ENCODE data around the gene SLC9A2. TPM values are rescaled to one million over a fixed set of nuclear protein-coding genes. Genes with fewer than 3 reads are reported as not detected.
A peak's percentile ranks its signal among the peaks of the same experiment; 100 is the strongest.

The SLC9A2 gene
- total and polyA plus RNA-seq, 7 experiments from 2014 or later = 0.07 TPM; not detected in 6

DNA sequence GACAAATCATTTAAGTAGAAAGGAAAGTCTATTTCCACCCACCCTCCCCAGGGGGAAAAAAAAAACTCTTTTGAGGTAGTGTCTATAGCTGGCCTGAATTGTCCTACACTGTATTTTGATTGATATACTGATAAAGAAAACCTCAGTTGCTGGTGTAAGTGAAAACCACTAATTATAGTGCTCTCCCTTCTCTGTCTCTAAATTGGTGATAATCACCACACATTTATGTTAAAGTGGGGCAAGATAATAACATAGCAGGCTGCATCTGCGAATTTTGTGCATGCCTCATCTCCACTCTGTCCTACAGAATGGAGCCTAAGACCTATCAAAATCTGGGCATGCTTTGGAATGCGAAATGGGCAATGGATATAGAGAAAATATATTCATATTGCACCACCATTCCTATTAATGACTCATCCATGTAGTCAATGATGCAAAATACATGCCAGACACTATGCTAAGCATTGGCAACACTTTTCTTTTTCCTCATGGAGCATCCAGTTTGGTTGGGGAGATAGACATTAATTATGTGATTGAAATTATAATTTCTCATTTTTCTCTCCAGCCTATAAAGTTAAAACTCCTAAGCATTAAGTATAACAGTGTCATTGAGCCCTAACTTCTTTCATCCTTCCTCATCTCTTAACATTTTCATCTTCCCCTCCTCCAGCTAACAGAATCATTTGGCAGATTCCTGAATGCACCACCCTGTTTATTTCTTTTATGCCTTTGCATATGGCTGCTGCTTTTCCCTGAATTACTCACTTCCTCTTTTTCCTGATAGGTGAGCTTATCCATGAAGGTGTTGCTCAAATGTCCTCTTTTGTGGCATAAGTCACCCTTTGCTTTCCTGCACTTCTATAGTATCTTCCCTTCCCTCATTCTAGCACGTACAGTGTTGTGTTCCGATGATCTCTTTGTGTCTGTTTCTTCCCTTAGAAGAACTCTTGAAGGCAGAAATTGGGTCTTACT is 58.2 kb downstream of the SLC9A2 start:
- CTCF ChIA-PET = no interaction called here

DNA sequence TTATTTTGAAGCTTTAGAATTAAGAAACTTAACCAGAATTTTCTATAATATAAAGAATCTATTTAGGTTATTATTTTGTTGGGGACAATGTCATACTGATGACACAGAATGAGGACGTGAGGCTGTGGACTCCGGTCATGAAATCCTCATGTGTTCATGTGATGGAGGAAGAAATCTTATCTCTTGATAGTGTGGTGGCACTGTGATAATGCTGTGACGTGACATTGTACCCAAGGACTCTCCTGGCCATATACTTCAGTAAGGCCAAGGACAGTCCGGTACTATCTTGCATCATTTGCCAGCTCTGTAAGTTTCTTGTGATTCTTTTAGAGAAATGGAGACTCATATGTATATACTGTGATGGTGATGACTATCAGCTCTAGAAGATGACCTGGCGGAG is 59.1 kb downstream of the SLC9A2 start:
- Histone ChIP-seq H3K4me1 (ENCODE audit: control insufficient read depth in 2 of 2, insufficient read depth in 2 of 2, low read length in 2 of 2) (no peaks in the 10 kb centered on the region), H3K36me3 (ENCODE audit: control insufficient read depth in 2 of 3, insufficient read depth in 3 of 3, low read length in 3 of 3) (no peaks in the 10 kb centered on the region), H3K9me3 (ENCODE audit: control insufficient read depth in 2 of 3, low read length in 3 of 3) (no peaks in the 10 kb centered on the region), H3K27me3 (ENCODE audit: control insufficient read depth in 2 of 2, insufficient read depth in 2 of 2, low read length in 2 of 2) (no peaks in the 10 kb centered on the region), H3K4me3 (ENCODE audit: low read length) (no peak overlapping the region), H3K27ac (ENCODE audit: low read depth, low read length) (no peak overlapping the region)
- Mint-ChIP-seq H3K9me3 (peaks cover 0 to 1% (median 0%) of the 10 kb centered on the region in 11 donors), H3K4me3 (no peak overlapping the region), H3K36me3 (no peaks in the 10 kb centered on the region), H3K27ac (no peak overlapping the region), H3K4me1 (no peaks in the 10 kb centered on the region), H3K27me3 (peaks cover 6 to 19% (median 12%) of the 10 kb centered on the region in 5 donors)
- intact Hi-C loops (cut with micrococcal nuclease) = no loop called here
- DNase-seq = no peak
- no peak for ATAC-seq
- POLR2A ChIA-PET = no interaction called here
- CTCF ChIA-PET = no interaction called here

More for the DNA sequence above, 58.2 kb downstream of the SLC9A2 start:
- POLR2A ChIA-PET = no interaction called here
- no peak overlapping the region for H3K4me3 Mint-ChIP-seq
- H3K36me3 Mint-ChIP-seq = no peaks in the 10 kb centered on the region
- Histone ChIP-seq H3K9me3 (ENCODE audit: control insufficient read depth in 2 of 3, low read length in 3 of 3) (no peaks in the 10 kb centered on the region), H3K27me3 (ENCODE audit: control insufficient read depth in 2 of 2, insufficient read depth in 2 of 2, low read length in 2 of 2) (no peaks in the 10 kb centered on the region), H3K4me1 (ENCODE audit: control insufficient read depth in 2 of 2, insufficient read depth in 2 of 2, low read length in 2 of 2) (no peaks in the 10 kb centered on the region), H3K36me3 (ENCODE audit: control insufficient read depth in 2 of 3, insufficient read depth in 3 of 3, low read length in 3 of 3) (no peaks in the 10 kb centered on the region), H3K27ac (ENCODE audit: low read depth, low read length) (no peak overlapping the region), H3K4me3 (ENCODE audit: low read length) (no peak overlapping the region)
- ATAC-seq (no peak), DNase-seq (no peak)
- peaks cover 0 to 1% (median 0%) of the 10 kb centered on the region in 11 donors for H3K9me3 Mint-ChIP-seq
- no peaks in the 10 kb centered on the region for H3K4me1 Mint-ChIP-seq
- H3K27me3 Mint-ChIP-seq = peaks cover 6 to 17% (median 12%) of the 10 kb centered on the region in 5 donors
- intact Hi-C loops (cut with micrococcal nuclease) = no loop called here
- no peak overlapping the region for H3K27ac Mint-ChIP-seq

DNA sequence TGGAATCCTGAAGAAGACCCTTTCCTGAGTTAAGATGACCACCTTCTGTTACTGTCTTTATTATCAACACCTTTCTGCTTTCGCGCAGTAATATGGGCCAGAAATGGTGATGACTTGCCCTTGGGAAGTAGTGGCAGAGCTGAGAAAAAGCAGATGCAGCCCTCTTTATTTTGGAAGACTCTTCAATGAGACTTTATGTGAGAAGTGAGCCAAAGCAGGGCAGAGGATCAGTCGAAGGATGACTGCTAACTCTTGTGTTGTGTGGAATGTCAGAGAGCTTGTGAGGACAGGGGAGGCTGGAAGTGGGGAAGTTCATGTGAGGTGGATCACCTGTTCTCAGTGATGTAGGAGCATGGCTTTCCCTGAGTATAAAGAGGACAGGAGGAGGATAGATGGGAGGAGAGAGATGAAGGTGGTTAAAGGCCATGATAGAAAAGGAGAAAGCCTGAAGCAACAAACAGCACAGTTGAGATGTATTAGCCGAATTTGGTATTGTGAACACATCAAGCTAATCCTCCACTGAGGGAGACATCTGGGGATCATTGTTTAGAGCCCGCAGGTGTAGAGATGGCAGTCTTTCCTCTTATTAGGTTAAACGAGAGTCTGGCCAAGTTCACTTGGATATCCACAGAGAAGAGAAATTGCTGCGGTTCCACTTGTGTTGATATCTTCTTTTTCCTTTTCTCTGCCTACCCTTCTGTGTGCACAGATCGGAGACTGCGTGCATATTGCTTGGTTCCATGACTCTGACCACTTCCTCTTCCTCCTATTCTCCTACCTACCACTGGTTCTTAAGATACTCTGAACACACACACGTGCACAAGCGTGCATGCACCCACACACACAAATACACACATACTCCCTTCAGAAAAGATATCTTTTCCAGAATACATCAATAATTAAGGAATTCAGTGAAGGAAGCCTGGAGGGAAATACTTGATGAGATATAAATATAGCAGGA is 67.4 kb downstream of the SLC9A2 start:
- ATAC-seq (peak; percentile 56), DNase-seq (peak in 5 of 9 donors; percentile 13 to 36 (median 28))
- Mint-ChIP-seq H3K4me1 (peaks cover 0 to 8% (median 0%) of the 10 kb centered on the region in 7 donors), H3K4me3 (no peak overlapping the region), H3K27ac (no peak overlapping the region), H3K27me3 (peaks cover 0 to 8% (median 4%) of the 10 kb centered on the region in 5 donors), H3K36me3 (no peaks in the 10 kb centered on the region), H3K9me3 (no peaks in the 10 kb centered on the region)
- ChIA-PET CTCF (no interaction called here), POLR2A (no interaction called here)
- Histone ChIP-seq H3K27me3 (ENCODE audit: control insufficient read depth in 2 of 2, insufficient read depth in 2 of 2, low read length in 2 of 2) (no peaks in the 10 kb centered on the region), H3K36me3 (ENCODE audit: control insufficient read depth in 2 of 3, insufficient read depth in 3 of 3, low read length in 3 of 3) (no peaks in the 10 kb centered on the region), H3K4me3 (ENCODE audit: low read length) (no peak overlapping the region), H3K9me3 (ENCODE audit: control insufficient read depth in 2 of 3, low read length in 3 of 3) (no peaks in the 10 kb centered on the region), H3K4me1 (ENCODE audit: control insufficient read depth in 2 of 2, insufficient read depth in 2 of 2, low read length in 2 of 2) (peaks cover 0 to 4% of the 10 kb centered on the region in 2 donors), H3K27ac (ENCODE audit: low read depth, low read length) (no peak overlapping the region)
- intact Hi-C loops (cut with micrococcal nuclease) = no loop called here

DNA sequence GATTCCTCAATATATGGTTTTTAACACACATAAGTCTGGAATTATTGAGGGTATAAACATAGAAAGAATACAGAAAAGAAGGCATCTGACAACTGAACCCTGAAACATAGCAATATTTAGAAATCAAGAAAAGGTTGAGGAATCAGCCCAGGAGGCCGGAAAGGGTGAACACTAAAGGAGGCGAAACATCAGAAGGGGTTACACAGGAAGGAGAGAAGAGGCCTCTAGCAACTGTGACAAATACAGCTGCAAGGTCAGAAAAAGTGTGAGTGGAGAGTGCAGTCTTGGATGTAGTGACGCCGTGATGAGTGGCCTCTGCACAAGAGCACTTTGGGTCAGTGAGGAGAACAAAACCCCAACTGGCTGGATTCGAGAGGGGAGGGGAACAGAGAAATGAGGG is 70.7 kb downstream of the SLC9A2 start:
- Histone ChIP-seq H3K36me3 (ENCODE audit: control insufficient read depth in 2 of 3, insufficient read depth in 3 of 3, low read length in 3 of 3) (no peaks in the 10 kb centered on the region), H3K27ac (ENCODE audit: low read depth, low read length) (no peak overlapping the region), H3K4me3 (ENCODE audit: low read length) (no peak overlapping the region), H3K27me3 (ENCODE audit: control insufficient read depth in 2 of 2, insufficient read depth in 2 of 2, low read length in 2 of 2) (no peaks in the 10 kb centered on the region), H3K9me3 (ENCODE audit: control insufficient read depth in 2 of 3, low read length in 3 of 3) (no peaks in the 10 kb centered on the region), H3K4me1 (ENCODE audit: control insufficient read depth in 2 of 2, insufficient read depth in 2 of 2, low read length in 2 of 2) (peaks cover 0 to 4% of the 10 kb centered on the region in 2 donors)
- ChIA-PET POLR2A (no interaction called here), CTCF (no interaction called here)
- Mint-ChIP-seq H3K4me3 (peak overlapping the region in 2 of 10 donors; percentile 3 to 15), H3K27ac (peak overlapping the region in 1 of 9 donors; percentile 69), H3K9me3 (no peaks in the 10 kb centered on the region), H3K36me3 (no peaks in the 10 kb centered on the region), H3K4me1 (peaks cover 0 to 8% (median 0%) of the 10 kb centered on the region in 7 donors), H3K27me3 (peaks cover 0 to 5% (median 0%) of the 10 kb centered on the region in 5 donors)
- DNase-seq = no peak
- intact Hi-C loops (cut with micrococcal nuclease) = no loop called here
- no peak for ATAC-seq

DNA sequence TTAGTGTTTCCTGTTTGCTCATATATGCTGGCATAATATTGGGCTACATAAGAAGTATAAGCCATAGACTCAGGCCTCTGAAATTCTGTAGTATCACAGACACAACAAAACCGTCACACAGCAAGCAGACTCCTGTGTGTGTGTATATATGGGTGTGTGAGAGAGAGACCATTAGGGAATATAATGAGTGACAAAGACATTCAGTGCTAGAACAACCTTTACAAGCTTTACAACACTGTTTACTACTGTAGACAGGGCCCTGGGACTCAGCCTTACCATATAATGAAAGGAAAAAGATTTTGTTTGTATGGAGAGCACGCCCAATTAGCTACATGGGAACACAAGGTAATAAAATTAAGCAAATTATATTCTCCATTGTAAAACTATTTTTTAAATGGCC is 77.1 kb downstream of the SLC9A2 start:
- no peaks in the 10 kb centered on the region for H3K36me3 ChIP-seq (ENCODE audit: control insufficient read depth in 2 of 3, insufficient read depth in 3 of 3, low read length in 3 of 3)
- Mint-ChIP-seq H3K4me3 (no peak overlapping the region), H3K9me3 (no peaks in the 10 kb centered on the region), H3K4me1 (no peaks in the 10 kb centered on the region), H3K36me3 (no peaks in the 10 kb centered on the region), H3K27ac (no peak overlapping the region), H3K27me3 (peaks cover 0 to 6% (median under 1%) of the 10 kb centered on the region in 5 donors)
- no peak overlapping the region for H3K4me3 ChIP-seq (ENCODE audit: low read length)
- H3K9me3 ChIP-seq (ENCODE audit: control insufficient read depth in 2 of 3, low read length in 3 of 3) = no peaks in the 10 kb centered on the region
- ChIA-PET POLR2A (no interaction called here), CTCF (no interaction called here)
- no peak overlapping the region for H3K27ac ChIP-seq (ENCODE audit: low read depth, low read length)
- H3K27me3 ChIP-seq (ENCODE audit: control insufficient read depth in 2 of 2, insufficient read depth in 2 of 2, low read length in 2 of 2) = peaks cover 0 to 3% of the 10 kb centered on the region in 2 donors
- ATAC-seq (no peak), DNase-seq (no peak)
- intact Hi-C loops (cut with micrococcal nuclease) = no loop called here
- no peaks in the 10 kb centered on the region for H3K4me1 ChIP-seq (ENCODE audit: control insufficient read depth in 2 of 2, insufficient read depth in 2 of 2, low read length in 2 of 2)

DNA sequence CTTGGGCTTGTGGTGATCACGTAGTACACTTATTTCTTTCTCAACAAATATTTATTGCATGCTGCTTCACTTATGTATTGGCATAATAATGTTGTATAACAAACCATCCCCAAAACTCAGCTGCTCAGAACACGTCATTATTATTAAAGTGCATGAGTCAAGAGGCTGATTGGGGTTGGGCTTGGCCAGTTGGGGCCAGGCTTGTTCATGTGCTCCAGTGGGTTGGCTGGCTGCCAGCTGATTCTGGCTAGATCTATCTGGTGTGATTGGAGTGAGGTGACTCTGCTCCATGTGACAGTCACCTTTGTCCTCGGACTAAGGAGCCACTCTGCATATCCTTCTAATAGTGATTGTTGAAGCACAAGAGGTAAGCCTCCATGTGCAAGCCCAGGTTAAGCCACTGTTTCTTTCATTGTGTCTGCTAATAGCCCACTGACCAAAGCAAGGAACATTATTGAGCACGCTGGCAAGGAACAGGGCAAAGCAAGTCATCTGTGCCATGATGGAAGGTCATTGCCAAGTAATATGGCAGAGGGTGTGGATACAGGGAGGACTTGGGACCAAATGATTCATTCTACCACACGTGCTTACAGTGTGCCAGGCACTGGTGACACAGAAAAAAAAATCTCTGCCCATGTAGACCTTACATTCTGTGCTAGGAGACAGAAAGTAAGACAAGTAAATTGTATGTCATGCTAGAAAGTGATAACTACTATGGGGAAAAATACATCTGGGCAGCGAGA is 79.2 kb downstream of the SLC9A2 start:
- POLR2A ChIA-PET = no interaction called here
- no peaks in the 10 kb centered on the region for H3K36me3 Mint-ChIP-seq

More for the DNA sequence above, 79.2 kb downstream of the SLC9A2 start:
- Mint-ChIP-seq H3K9me3 (no peaks in the 10 kb centered on the region), H3K27me3 (peaks cover 0 to 10% (median 3%) of the 10 kb centered on the region in 5 donors), H3K4me1 (no peaks in the 10 kb centered on the region), H3K4me3 (no peak overlapping the region), H3K27ac (no peak overlapping the region)
- intact Hi-C loops (cut with micrococcal nuclease) = no loop called here
- no peaks in the 10 kb centered on the region for H3K4me1 ChIP-seq (ENCODE audit: control insufficient read depth in 2 of 2, insufficient read depth in 2 of 2, low read length in 2 of 2)
- no peaks in the 10 kb centered on the region for H3K9me3 ChIP-seq (ENCODE audit: control insufficient read depth in 2 of 3, low read length in 3 of 3)
- H3K36me3 ChIP-seq (ENCODE audit: control insufficient read depth in 2 of 3, insufficient read depth in 3 of 3, low read length in 3 of 3) = no peaks in the 10 kb centered on the region
- CTCF ChIA-PET = no interaction called here
- ATAC-seq = no peak
- no peak for DNase-seq
- peaks cover 0 to 3% of the 10 kb centered on the region in 2 donors for H3K27me3 ChIP-seq (ENCODE audit: control insufficient read depth in 2 of 2, insufficient read depth in 2 of 2, low read length in 2 of 2)
- no peak overlapping the region for H3K27ac ChIP-seq (ENCODE audit: low read depth, low read length)
- no peak overlapping the region for H3K4me3 ChIP-seq (ENCODE audit: low read length)
